HG03342 (cell line): Measurements from ENCODE around the gene ITIH5.

Experiments
- ATAC-seq: cut with Tn5 transposase; IDR thresholded peaks from one replicate; pipeline ENCODE4 v1.9.1; 2021; ENCODE audit warnings: mild to moderate bottlenecking, moderate library complexity; ENCODE audit not compliant: unreplicated experiment

Gene ITIH5

GRCh38 chr10:7587168-7587864 is 79.5 kb downstream of the ITIH5 start:
- ATAC-seq = no peak

- no peak for ATAC-seq
These were observed 81.5 kb downstream of the ITIH5 start for GRCh38 chr10:7585228-7585627.

- no peak for ATAC-seq
These were observed 83.1 kb downstream of the ITIH5 start for GRCh38 chr10:7583626-7584025.

- ATAC-seq = no peak
These were observed 86.2 kb downstream of the ITIH5 start for GRCh38 chr10:7580520-7580919.

- no peak for ATAC-seq
These were observed 87.1 kb downstream of the ITIH5 start for GRCh38 chr10:7579681-7580080.

GRCh38 chr10:7577579-7577978 is 89.2 kb downstream of the ITIH5 start:
- ATAC-seq = no peak

- no peak for ATAC-seq
These were observed 89.6 kb downstream of the ITIH5 start for GRCh38 chr10:7577176-7577575.

GRCh38 chr10:7576340-7576739 is 90.4 kb downstream of the ITIH5 start:
- no peak for ATAC-seq

- ATAC-seq = no peak
These were observed 94.4 kb downstream of the ITIH5 start for GRCh38 chr10:7572391-7572790.

GRCh38 chr10:7571981-7572380 is 94.8 kb downstream of the ITIH5 start:
- ATAC-seq = no peak

GRCh38 chr10:7567911-7568620 is 98.7 kb downstream of the ITIH5 start:
- ATAC-seq = no peak

- ATAC-seq = no peak
These were observed 99.9 kb downstream of the ITIH5 start for GRCh38 chr10:7566891-7567290.

GRCh38 chr10:7565871-7566270 is 100.9 kb downstream of the ITIH5 start:
- ATAC-seq = no peak

- ATAC-seq = no peak
These were observed 103.0 kb downstream of the ITIH5 start for GRCh38 chr10:7563770-7564169.

GRCh38 chr10:7563368-7563767 is 103.4 kb downstream of the ITIH5 start:
- ATAC-seq = no peak

- ATAC-seq = no peak
These were observed 104.8 kb downstream of the ITIH5 start for GRCh38 chr10:7561985-7562384.

GRCh38 chr10:7561216-7561893 is 105.4 kb downstream of the ITIH5 start:
- no peak for ATAC-seq

- no peak for ATAC-seq
These were observed 106.2 kb downstream of the ITIH5 start for GRCh38 chr10:7560519-7560918.

- no peak for ATAC-seq
These were observed 107.4 kb downstream of the ITIH5 start for GRCh38 chr10:7559386-7559785.

GRCh38 chr10:7558036-7558435 is 108.7 kb downstream of the ITIH5 start:
- no peak for ATAC-seq

- ATAC-seq = no peak
These were observed 113.2 kb downstream of the ITIH5 start for GRCh38 chr10:7553531-7553930.
